NOMO-1 treated with DMSO at 0.1 percent for 48 hours (cell line): Measurements from ENCODE around the gene PRKG1.
"Not testable (repeated sequence)": the region's sequence is repeated elsewhere in the genome, so short reads cannot be mapped to it uniquely, and the experiment has no call there.

ENCODE experiments used
- DNase-seq: peaks from one replicate; lab custom pipeline; 2025; ENCODE audit not compliant: unreplicated experiment; lab: John Stamatoyannopoulos, UW

Gene PRKG1

GRCh38 chr10:51367694-51368093, 293.4 kb downstream of the PRKG1 start:
- no peak for DNase-seq

GRCh38 chr10:51368943-51369342, 294.7 kb downstream of the PRKG1 start:
- DNase-seq, result no peak

GRCh38 chr10:51369903-51370302, 295.6 kb downstream of the PRKG1 start:
- no peak for DNase-seq

GRCh38 chr10:51371743-51372142, 297.5 kb downstream of the PRKG1 start:
- no peak for DNase-seq

- DNase-seq, result no peak
Observed at GRCh38 chr10:51375790-51376189, 301.5 kb downstream of the PRKG1 start.

- DNase-seq, result no peak
Observed at GRCh38 chr10:51377070-51377931, 303.0 kb downstream of the PRKG1 start.

- no peak for DNase-seq
Observed at GRCh38 chr10:51377932-51378599, 303.8 kb downstream of the PRKG1 start.

- DNase-seq, result no peak
Observed at GRCh38 chr10:51382181-51382580, 307.9 kb downstream of the PRKG1 start.

GRCh38 chr10:51384971-51385370, 310.7 kb downstream of the PRKG1 start:
- no peak for DNase-seq

- DNase-seq, result no peak
Observed at GRCh38 chr10:51386248-51386885, 312.1 kb downstream of the PRKG1 start.

- DNase-seq, result peak; percentile 31
Observed at GRCh38 chr10:51389415-51390321, 315.4 kb downstream of the PRKG1 start.

- DNase-seq, result not testable (repeated sequence)
Observed at GRCh38 chr10:51393006-51393405, 318.7 kb downstream of the PRKG1 start.

- DNase-seq, result no peak
Observed at GRCh38 chr10:51394039-51394438, 319.8 kb downstream of the PRKG1 start.

- DNase-seq, result no peak
Observed at GRCh38 chr10:51397244-51397643, 323.0 kb downstream of the PRKG1 start.

GRCh38 chr10:51397695-51398094, 323.4 kb downstream of the PRKG1 start:
- no peak for DNase-seq

- no peak for DNase-seq
Observed at GRCh38 chr10:51399840-51400239, 325.6 kb downstream of the PRKG1 start.

- no peak for DNase-seq
Observed at GRCh38 chr10:51400392-51401096, 326.3 kb downstream of the PRKG1 start.

GRCh38 chr10:51403521-51403920, 329.2 kb downstream of the PRKG1 start:
- no peak for DNase-seq

GRCh38 chr10:51405580-51406351, 331.5 kb downstream of the PRKG1 start:
- DNase-seq, result no peak
